Midbrain (tissue), 1 donor: ENCODE data around the gene RRP9.
"Not testable (repeated sequence)": the region's sequence is repeated elsewhere in the genome, so short reads cannot be mapped to it uniquely, and the experiment has no call there.

ENCODE experiments used
- DNase-seq: peaks from one replicate; lab custom pipeline; 2025; lab: John Stamatoyannopoulos, UW

Gene RRP9

GRCh38 chr3:51941798-51942602 is at the start of gene RRP9, which contains the start of gene PARP3:
Gene RRP9 (minus strand): TSS chr3:51941904. CDS start chr3:51941867, 37 bp downstream.
Gene PARP3 (plus strand): TSS chr3:51942363. CDS start chr3:51943356, 993 bp downstream.
- DNase-seq, result peak; percentile 100

GRCh38 chr3:51990501-51990971 is 48.8 kb upstream of the RRP9 start:
- not testable (repeated sequence) for DNase-seq

- DNase-seq, result no peak
Measured at GRCh38 chr3:51988286-51989146, 46.8 kb upstream of the RRP9 start.

GRCh38 chr3:51987568-51987967 is 45.9 kb upstream of the RRP9 start:
- no peak for DNase-seq

GRCh38 chr3:51986010-51986947 is 44.6 kb upstream of the RRP9 start:
- DNase-seq, result no peak

GRCh38 chr3:51985063-51985462 is 43.4 kb upstream of the RRP9 start:
- DNase-seq, result no peak

- no peak for DNase-seq
Measured at GRCh38 chr3:51984269-51984647, 42.6 kb upstream of the RRP9 start.

- DNase-seq, result no peak
Measured at GRCh38 chr3:51983578-51984268, 42.0 kb upstream of the RRP9 start.

GRCh38 chr3:51982838-51983577 is 41.3 kb upstream of the RRP9 start, which contains the start of gene ACY1:
Gene ACY1 (plus strand): TSS chr3:51983535. CDS start chr3:51984065, 530 bp downstream.
- DNase-seq, result peak; percentile 78

GRCh38 chr3:51982352-51982837 is 40.7 kb upstream of the RRP9 start:
- peak; percentile 38 for DNase-seq

GRCh38 chr3:51980253-51980652 is 38.5 kb upstream of the RRP9 start:
- DNase-seq, result no peak

- DNase-seq, result no peak
Measured at GRCh38 chr3:51978143-51978502, 36.4 kb upstream of the RRP9 start.

GRCh38 chr3:51977446-51978142 is 35.9 kb upstream of the RRP9 start:
- DNase-seq, result no peak

GRCh38 chr3:51975852-51976549 is 34.3 kb upstream of the RRP9 start:
- peak; percentile 84 for DNase-seq

GRCh38 chr3:51974963-51975851 is 33.5 kb upstream of the RRP9 start, which contains the start of gene ABHD14A:
Gene ABHD14A (plus strand): TSS chr3:51975064. CDS start chr3:51975136, 72 bp downstream.
- DNase-seq, result peak; percentile 79

- DNase-seq, result peak; percentile 44
Measured at GRCh38 chr3:51974277-51974962, 32.7 kb upstream of the RRP9 start.

GRCh38 chr3:51971350-51971749 is 29.6 kb upstream of the RRP9 start:
- no peak for DNase-seq
